ENCODE measurements around the gene CDC42SE2. TPM values are rescaled to one million over a fixed set of nuclear protein-coding genes. Genes with fewer than 3 reads are reported as not detected.
"Not testable (repeated sequence)": the region's sequence is repeated elsewhere in the genome, so short reads cannot be mapped to it uniquely, and the experiment has no call there.

Gene CDC42SE2
- total RNA-seq, 2 experiments from 2014 or later: 112 to 116 TPM

DNA sequence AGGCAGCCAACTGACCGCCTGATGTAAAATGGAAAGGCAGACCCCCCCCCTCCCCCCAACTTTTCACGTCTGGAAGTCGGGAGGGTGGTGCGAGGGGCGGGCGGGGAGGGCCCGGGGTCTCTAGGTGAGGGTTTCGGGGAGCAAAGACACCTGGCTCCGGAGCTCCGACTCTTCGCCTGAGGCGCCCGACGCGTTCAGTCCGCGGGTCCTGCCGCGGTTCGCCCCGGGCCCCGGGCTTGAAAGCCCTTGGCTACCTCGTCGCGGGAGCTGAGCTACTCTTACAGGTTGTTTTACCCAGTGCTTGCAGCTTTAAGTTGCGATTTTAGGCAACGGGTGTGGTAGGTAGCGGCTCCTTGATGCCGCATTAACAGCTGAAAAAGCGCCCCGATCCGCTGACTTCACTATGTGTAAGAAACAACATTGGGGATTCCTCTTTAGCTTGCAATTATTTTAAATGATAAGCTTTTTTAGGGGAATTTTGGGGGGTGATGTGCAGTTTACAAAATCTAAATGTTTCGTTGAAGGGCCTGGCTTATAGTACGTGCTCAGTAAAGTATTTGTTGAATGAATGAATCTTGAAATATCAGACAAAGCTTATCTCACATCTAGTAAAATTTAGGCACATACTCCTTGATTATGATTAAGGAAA is 722 bp downstream of the CDC42SE2 start:
- Mint-ChIP-seq H3K4me3 (peak overlapping the region; percentile 81), H3K27me3 (no peaks in the 10 kb centered on the region), H3K36me3 (peaks cover 33% of the 10 kb centered on the region), H3K27ac (peak overlapping the region; percentile 80), H3K9me3 (peaks cover 3% of the 10 kb centered on the region), H3K4me1 (peaks cover 45% of the 10 kb centered on the region)
- peak; percentile 37 for DNase-seq

- no peaks in the 10 kb centered on the region for H3K27me3 Mint-ChIP-seq
- H3K36me3 Mint-ChIP-seq: peaks cover 38% of the 10 kb centered on the region
- peaks cover 3% of the 10 kb centered on the region for H3K9me3 Mint-ChIP-seq
- peak overlapping the region; percentile 81 for H3K4me3 Mint-ChIP-seq
- peak overlapping the region; percentile 80 for H3K27ac Mint-ChIP-seq
- H3K4me1 Mint-ChIP-seq: peaks cover 44% of the 10 kb centered on the region
- DNase-seq: no peak
These were observed 1.5 kb downstream of the CDC42SE2 start for GRCh38 chr5:131265311-131265803.

DNA sequence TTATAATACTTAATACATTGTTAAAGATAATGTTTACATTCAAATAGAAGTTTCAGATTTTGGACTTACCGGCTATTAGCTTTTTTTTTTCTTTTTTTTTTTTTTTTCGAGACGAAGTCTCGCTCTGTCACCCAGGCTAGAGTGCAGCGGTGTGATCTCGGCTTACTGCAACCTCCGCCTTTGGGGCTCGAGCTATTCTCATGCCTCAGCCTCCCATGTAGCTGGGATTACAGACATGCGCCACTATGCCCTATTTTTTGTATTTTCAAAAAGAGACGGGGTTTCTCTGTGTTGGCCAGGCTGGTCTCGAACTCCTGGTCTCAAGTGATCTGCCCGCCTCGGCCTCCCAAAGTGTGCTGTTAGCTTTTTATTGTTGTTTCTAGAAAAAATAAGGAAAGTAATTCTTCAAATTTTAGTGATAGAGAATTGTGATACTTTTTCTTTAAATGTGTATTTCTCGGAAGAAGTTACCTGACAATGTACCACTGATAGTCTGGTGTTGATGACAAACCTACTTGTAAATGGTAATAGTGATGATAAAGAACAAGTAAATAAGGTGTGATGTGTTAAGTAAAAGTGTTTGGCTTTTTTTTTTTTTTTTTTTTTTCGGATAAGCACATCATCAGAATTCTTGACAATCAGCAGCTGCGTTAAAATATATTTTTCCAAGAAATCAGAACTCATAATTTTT is 2.7 kb downstream of the CDC42SE2 start:
- DNase-seq: peak; percentile 54
- H3K4me3 Mint-ChIP-seq: peak overlapping the region; percentile 89
- H3K9me3 Mint-ChIP-seq: peaks cover 3% of the 10 kb centered on the region
- peaks cover 48% of the 10 kb centered on the region for H3K36me3 Mint-ChIP-seq
- H3K27ac Mint-ChIP-seq: peak overlapping the region; percentile 97
- H3K4me1 Mint-ChIP-seq: peaks cover 51% of the 10 kb centered on the region
- no peaks in the 10 kb centered on the region for H3K27me3 Mint-ChIP-seq

DNA sequence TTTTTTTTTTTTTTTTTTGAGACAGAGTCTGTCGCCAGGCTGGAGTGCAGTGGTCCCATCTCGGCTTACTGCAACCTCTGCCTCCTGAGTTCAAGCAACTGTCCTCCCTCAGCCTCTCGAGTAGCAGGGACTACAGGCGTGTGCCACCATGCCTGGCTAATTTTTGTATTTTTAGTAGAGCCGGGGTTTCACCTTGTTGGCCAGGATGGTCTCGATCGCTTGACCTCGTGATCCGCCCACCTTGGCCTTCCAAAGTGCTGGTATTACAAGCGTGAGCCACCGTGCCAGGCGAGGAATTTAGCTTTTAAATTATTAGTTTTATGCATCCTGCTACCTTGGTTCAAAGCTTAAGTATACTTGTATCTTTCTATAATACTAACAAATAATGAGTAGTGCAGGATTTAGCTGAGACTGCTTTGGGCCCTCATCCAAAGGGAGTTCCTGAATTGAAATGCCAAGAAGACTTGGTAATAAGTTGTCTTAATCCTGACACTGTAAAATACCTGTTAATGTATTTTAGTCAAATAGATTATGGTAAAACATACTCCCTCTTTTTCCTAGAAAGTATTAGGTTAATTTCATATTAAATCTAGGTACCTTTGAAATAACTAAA is 5.0 kb downstream of the CDC42SE2 start:
- Mint-ChIP-seq H3K4me3 (peak overlapping the region; percentile 71), H3K27me3 (no peaks in the 10 kb centered on the region), H3K36me3 (peaks cover 51% of the 10 kb centered on the region), H3K9me3 (peaks cover 3% of the 10 kb centered on the region), H3K4me1 (peaks cover 54% of the 10 kb centered on the region), H3K27ac (peak overlapping the region; percentile 97)
- no peak for DNase-seq

- H3K4me1 Mint-ChIP-seq: peaks cover 71% of the 10 kb centered on the region
These were observed 7.0 kb downstream of the CDC42SE2 start for GRCh38 chr5:131270809-131271208.

DNA sequence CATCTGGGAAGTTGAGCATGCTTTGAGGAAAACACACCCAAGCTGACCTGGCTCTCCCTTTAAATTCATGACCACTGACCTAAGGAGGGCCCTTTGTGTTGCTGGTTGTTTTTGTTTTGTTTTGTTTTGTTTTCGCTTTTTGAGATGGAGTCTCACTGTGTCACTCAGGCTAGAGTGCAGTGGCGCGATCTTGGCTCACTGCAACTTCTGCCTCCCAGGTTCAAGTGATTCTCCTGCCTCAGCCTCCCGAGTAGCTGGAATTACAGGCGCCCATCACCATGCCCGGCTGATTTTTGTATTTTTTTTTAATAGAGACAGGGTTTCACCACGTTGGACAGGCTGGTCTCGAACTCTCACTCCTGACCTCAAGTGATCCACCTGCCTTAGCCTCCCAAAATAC is 8.0 kb downstream of the CDC42SE2 start:
- H3K4me3 Mint-ChIP-seq: peak overlapping the region; percentile 80
- peaks cover 74% of the 10 kb centered on the region for H3K4me1 Mint-ChIP-seq
- H3K36me3 Mint-ChIP-seq: peaks cover 56% of the 10 kb centered on the region
- not testable (repeated sequence) for DNase-seq, H3K27me3 Mint-ChIP-seq, H3K9me3 Mint-ChIP-seq
- H3K27ac Mint-ChIP-seq: peak overlapping the region; percentile 97

More at GRCh38 chr5:131270809-131271208, 7.0 kb downstream of the CDC42SE2 start:
- no peak for DNase-seq
- Mint-ChIP-seq H3K9me3 (peaks cover 3% of the 10 kb centered on the region), H3K4me3 (peak overlapping the region; percentile 80), H3K27me3 (no peaks in the 10 kb centered on the region), H3K27ac (peak overlapping the region; percentile 97), H3K36me3 (peaks cover 60% of the 10 kb centered on the region)

DNA sequence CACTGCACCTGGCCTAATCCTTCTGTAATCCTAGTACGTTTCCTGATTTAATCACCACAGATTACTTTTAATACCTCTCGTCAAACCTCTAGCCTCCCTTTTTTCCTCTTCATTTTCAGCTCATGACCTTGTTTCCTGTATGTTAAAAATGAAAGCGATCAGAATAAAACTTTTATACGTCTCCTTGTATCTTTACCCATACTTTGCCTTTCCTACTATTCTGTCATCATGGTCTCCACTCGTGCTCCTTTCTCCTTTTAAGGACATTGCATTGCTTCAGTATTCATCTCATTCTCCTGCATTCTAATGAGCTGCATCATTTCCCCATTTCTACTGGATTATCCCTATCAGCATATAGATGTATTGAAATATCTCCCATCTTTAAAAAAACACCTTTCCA is 8.5 kb downstream of the CDC42SE2 start:
- no peak for DNase-seq
- Mint-ChIP-seq H3K4me3 (peak overlapping the region; percentile 80), H3K4me1 (peaks cover 75% of the 10 kb centered on the region), H3K36me3 (peaks cover 56% of the 10 kb centered on the region), H3K27ac (peak overlapping the region; percentile 97), H3K9me3 (peaks cover under 1% of the 10 kb centered on the region), H3K27me3 (no peaks in the 10 kb centered on the region)

- Mint-ChIP-seq H3K9me3 (no peaks in the 10 kb centered on the region), H3K36me3 (peaks cover 59% of the 10 kb centered on the region), H3K4me3 (peak overlapping the region; percentile 80), H3K27ac (peak overlapping the region; percentile 97), H3K27me3 (no peaks in the 10 kb centered on the region), H3K4me1 (peaks cover 78% of the 10 kb centered on the region)
- DNase-seq: no peak
These were observed 8.9 kb downstream of the CDC42SE2 start for GRCh38 chr5:131272724-131273123.

DNA sequence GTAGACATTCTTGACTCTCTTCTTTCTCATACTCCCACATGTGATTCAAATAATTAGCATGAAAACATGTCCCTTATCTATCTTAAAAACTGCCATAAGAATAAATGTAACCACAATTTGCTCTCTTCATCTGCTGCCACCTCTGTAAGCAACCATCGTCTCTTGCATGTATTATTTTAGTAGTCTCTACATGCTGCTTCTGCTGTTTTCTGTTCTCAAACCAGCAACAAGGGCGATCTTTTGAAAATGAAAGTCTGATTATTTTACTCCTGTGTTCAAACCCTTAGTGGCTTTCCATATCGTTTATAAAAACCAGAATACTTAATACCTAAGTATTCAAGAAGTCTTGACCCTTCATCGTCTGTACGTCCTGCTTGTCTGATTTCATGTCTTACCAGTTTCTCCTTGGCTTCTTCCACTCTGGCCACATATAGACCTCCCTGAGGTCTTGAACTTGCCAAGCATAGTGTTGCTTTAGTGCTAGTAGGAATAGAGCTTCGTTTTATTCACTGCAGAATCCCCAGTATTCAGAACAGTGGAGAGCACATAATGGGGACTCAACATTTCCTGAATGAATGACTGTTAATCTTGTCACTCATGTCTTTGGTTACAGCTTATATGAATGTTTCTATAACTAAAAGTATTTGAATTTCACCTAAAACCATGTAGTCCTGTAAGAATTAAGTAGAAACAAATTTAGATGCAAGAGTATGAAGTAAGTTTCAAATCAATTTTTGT is 10.6 kb downstream of the CDC42SE2 start:
- peaks cover 5% of the 10 kb centered on the region for H3K9me3 Mint-ChIP-seq
- DNase-seq: no peak
- peak overlapping the region; percentile 67 for H3K4me3 Mint-ChIP-seq
- peaks cover 67% of the 10 kb centered on the region for H3K36me3 Mint-ChIP-seq
- peaks cover 78% of the 10 kb centered on the region for H3K4me1 Mint-ChIP-seq
- peak overlapping the region; percentile 85 for H3K27ac Mint-ChIP-seq
- peaks cover 10% of the 10 kb centered on the region for H3K27me3 Mint-ChIP-seq

DNA sequence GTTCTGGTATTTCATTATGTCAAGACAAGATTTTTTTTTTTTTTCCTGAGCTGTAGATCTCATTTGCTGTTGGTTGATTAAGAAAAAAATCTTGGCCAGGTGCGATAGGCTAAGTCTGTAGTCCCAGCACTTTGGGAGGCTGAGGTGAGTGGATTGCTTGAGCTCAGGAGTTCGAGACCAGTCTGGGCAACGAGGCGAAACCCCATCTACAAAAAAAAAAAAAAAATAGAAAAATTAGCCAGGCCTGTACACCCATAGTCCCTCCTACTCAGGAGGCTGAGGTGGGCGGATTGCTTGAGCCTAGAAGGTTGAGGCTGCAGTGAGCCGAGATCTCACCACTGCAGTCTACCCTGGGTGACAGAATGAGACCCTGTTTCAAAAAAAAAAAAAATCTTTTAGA is 12.2 kb downstream of the CDC42SE2 start:
- peaks cover 6% of the 10 kb centered on the region for H3K9me3 Mint-ChIP-seq
- peak overlapping the region; percentile 85 for H3K27ac Mint-ChIP-seq
- DNase-seq: peak; percentile 52
- peaks cover 12% of the 10 kb centered on the region for H3K27me3 Mint-ChIP-seq
- peak overlapping the region; percentile 67 for H3K4me3 Mint-ChIP-seq
- peaks cover 65% of the 10 kb centered on the region for H3K36me3 Mint-ChIP-seq
- H3K4me1 Mint-ChIP-seq: peaks cover 80% of the 10 kb centered on the region

DNA sequence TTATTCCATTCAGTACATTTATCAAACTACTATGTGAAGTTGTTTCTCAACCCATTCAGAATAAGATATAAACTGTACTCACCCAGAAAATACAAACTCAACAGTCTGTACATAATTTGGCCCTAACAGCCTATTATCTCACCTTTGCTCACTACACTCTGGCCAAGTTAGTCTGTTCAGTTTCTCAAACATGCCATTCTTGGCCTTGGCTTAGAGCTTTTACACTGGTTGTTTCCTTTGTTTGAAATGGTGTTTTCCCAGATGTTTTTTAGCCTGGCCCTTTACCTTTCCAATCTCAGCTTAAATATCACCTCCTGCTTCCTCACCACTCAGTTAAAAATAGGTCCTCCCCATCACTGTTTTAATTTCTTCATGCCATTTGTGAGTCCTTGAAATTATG is 13.6 kb downstream of the CDC42SE2 start:
- no peak for DNase-seq
- H3K36me3 Mint-ChIP-seq: peaks cover 62% of the 10 kb centered on the region
- H3K27ac Mint-ChIP-seq: peak overlapping the region; percentile 87
- peaks cover 12% of the 10 kb centered on the region for H3K27me3 Mint-ChIP-seq
- peaks cover 6% of the 10 kb centered on the region for H3K9me3 Mint-ChIP-seq
- H3K4me3 Mint-ChIP-seq: peak overlapping the region; percentile 6
- peaks cover 80% of the 10 kb centered on the region for H3K4me1 Mint-ChIP-seq

GRCh38 chr5:131277875-131278740 is 14.3 kb downstream of the CDC42SE2 start:
- H3K27ac Mint-ChIP-seq: peak overlapping the region; percentile 87
- H3K36me3 Mint-ChIP-seq: peaks cover 63% of the 10 kb centered on the region
- H3K27me3 Mint-ChIP-seq: peaks cover 12% of the 10 kb centered on the region
- peaks cover 83% of the 10 kb centered on the region for H3K4me1 Mint-ChIP-seq
- peak overlapping the region; percentile 32 for H3K4me3 Mint-ChIP-seq
- no peak for DNase-seq
- H3K9me3 Mint-ChIP-seq: peaks cover 6% of the 10 kb centered on the region

GRCh38 chr5:131278741-131279124 is 14.9 kb downstream of the CDC42SE2 start:
- not testable (repeated sequence) for H3K9me3 Mint-ChIP-seq, DNase-seq
- Mint-ChIP-seq H3K27me3 (peaks cover 12% of the 10 kb centered on the region), H3K4me1 (peaks cover 86% of the 10 kb centered on the region), H3K4me3 (peak overlapping the region; percentile 59), H3K36me3 (peaks cover 69% of the 10 kb centered on the region), H3K27ac (peak overlapping the region; percentile 97)

DNA sequence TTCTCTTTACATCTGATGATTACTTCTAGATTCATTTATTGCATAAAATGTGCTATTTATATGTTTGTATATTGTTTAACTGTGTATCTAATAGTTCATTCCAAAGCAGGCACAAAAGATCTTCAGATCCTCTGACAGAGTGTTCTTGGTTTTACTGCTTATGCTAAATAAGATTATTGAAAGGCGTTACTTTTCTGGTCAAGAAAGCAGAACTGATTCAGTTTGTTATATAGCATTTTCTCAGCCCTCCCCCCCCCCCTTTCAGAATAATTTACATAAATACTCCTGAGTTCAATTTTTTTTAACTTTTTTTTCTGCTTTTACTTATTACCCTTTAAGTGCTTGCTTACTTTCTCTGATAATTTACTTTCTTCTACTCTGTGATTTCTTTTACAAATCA is 15.4 kb downstream of the CDC42SE2 start:
- Mint-ChIP-seq H3K27ac (peak overlapping the region; percentile 97), H3K9me3 (peaks cover 6% of the 10 kb centered on the region), H3K4me3 (peak overlapping the region; percentile 66), H3K4me1 (peaks cover 85% of the 10 kb centered on the region), H3K27me3 (peaks cover 12% of the 10 kb centered on the region), H3K36me3 (peaks cover 67% of the 10 kb centered on the region)
- no peak for DNase-seq

Measured in activated naive CD8-positive, alpha-beta T cell treated with anti-CD3 and anti-CD28 coated beads for 36 hours (primary cell).